CD8-positive, alpha-beta memory T cell (primary cell): ENCODE results near the gene OXNAD1. TPM values are rescaled to one million over a fixed set of nuclear protein-coding genes. Genes with fewer than 3 reads are reported as not detected.
A peak's percentile ranks its signal among the peaks of the same experiment; 100 is the strongest.

ENCODE experiments used
- CTCF ChIA-PET: fragments of 350-600 bp; sonication (Branson Sonifier 250); formaldehyde crosslinking; loops from one replicate; lab custom pipeline; 2021; ENCODE audit warnings: antibody characterized with exemption; lab: Charles Lee
- POLR2A ChIA-PET: fragments of 350-600 bp; sonication (Branson Sonifier 250); formaldehyde crosslinking; loops from one replicate; lab custom pipeline; 2021; ENCODE audit warnings: antibody characterized with exemption; lab: Charles Lee
- DNase-seq, 5 donors: peaks; one replicate each; pipeline versions ENCODE4 v3.0.0 to v3.0.0-alpha.2; 2020 to 2022; ENCODE audit warnings: mixed read lengths in 1 of 5
- H3K27ac ChIP-seq: one replicate; pipeline ENCODE4 v1.7.0; 2013; ENCODE audit warnings: low read depth, mild to moderate bottlenecking, low read length, moderate library complexity
- H3K27me3 ChIP-seq: 2 replicates; pipeline ENCODE4 v1.7.0; 2013; ENCODE audit warnings: low read length, mild to moderate bottlenecking; ENCODE audit not compliant: insufficient read depth, poor library complexity, severe bottlenecking
- H3K36me3 ChIP-seq: 2 replicates; pipeline ENCODE4 v1.7.0; 2013; ENCODE audit warnings: mild to moderate bottlenecking, low read length, moderate library complexity; ENCODE audit not compliant: insufficient read depth
- H3K4me1 ChIP-seq: 2 replicates; pipeline ENCODE4 v1.7.0; 2013; ENCODE audit warnings: mild to moderate bottlenecking, low read length, moderate library complexity; ENCODE audit not compliant: insufficient read depth
- H3K4me3 ChIP-seq: 2 replicates; pipeline ENCODE4 v1.7.0; 2013; ENCODE audit warnings: mild to moderate bottlenecking, low read length
- H3K9me3 ChIP-seq: 2 replicates; pipeline ENCODE4 v1.7.0; 2013; ENCODE audit warnings: mild to moderate bottlenecking, low read length
- H3K27ac Mint-ChIP-seq, 8 donors: one replicate each; pipeline ENCODE4 v1.8.0; 2020 to 2021; ENCODE audit warnings: mixed read lengths in 8 of 8, mild to moderate bottlenecking in 6 of 8, inconsistent platforms in 3 of 8, moderate library complexity in 3 of 8
- H3K27me3 Mint-ChIP-seq, 2 donors: one replicate each; pipeline ENCODE4 v1.8.0; 2020 to 2021; ENCODE audit warnings: mixed read lengths in 2 of 2, mild to moderate bottlenecking in 1 of 2, moderate library complexity in 1 of 2
- H3K36me3 Mint-ChIP-seq, 3 donors: one replicate each; pipeline ENCODE4 v1.8.0; 2020 to 2021; ENCODE audit warnings: mixed read lengths in 3 of 3, inconsistent platforms in 1 of 3, mild to moderate bottlenecking in 1 of 3
- H3K4me1 Mint-ChIP-seq, 3 donors: one replicate each; pipeline ENCODE4 v1.8.0; 2020 to 2021; ENCODE audit warnings: mixed read lengths in 3 of 3, inconsistent platforms in 1 of 3, mild to moderate bottlenecking in 1 of 3
- H3K4me3 Mint-ChIP-seq, 7 donors: one replicate each; pipeline ENCODE4 v1.8.0; 2020 to 2021; ENCODE audit warnings: mixed read lengths in 7 of 7, mild to moderate bottlenecking in 6 of 7, moderate library complexity in 4 of 7, inconsistent platforms in 2 of 7
- H3K9me3 Mint-ChIP-seq, 5 donors: one replicate each; pipeline ENCODE4 v1.8.0; 2020 to 2022; ENCODE audit warnings: mixed read lengths in 5 of 5, mild to moderate bottlenecking in 3 of 5, moderate library complexity in 2 of 5, inconsistent platforms in 1 of 5
- polyA plus RNA-seq: library from polyadenylated mRNA; unstranded; fragments of 300-500 nt; fragmentation: Illumina TruSeq; gene quantifications from one replicate; pipeline ENCODE4 v1.2.3, GENCODE V29; 2021
- total RNA-seq, 2 experiments: library from RNA; stranded (reverse); gene quantifications; one replicate each; pipeline ENCODE4 v1.2.3, GENCODE V29; 2021

OXNAD1 gene
- total and polyA plus RNA-seq, 3 experiments from 2014 or later = 28.6 to 64.2 (median 30.1) TPM

DNA sequence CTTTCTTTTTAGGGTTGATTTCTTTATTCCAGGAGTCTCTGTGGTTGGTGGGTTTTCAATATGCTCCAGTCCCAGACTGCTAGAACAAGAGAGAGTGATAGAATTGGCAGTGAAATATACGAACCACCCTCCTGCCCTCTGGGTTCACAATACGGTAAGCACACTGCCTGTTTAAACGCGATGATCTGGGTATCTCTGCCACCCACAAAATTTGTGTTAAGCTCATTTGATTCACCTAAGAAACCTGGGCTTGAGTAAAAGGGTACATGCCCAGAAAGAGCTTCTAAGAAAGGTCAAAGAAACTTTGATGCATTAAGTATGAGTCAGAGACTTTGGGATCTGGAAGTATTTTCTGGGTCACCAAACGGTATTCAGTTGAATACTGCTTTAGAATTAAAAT lies 29.8 kb downstream of the OXNAD1 start:
- Histone ChIP-seq H3K4me3 (peak overlapping the region; percentile 14), H3K27ac (no peak overlapping the region), H3K4me1 (peaks cover 93% of the 10 kb centered on the region), H3K27me3 (no peaks in the 10 kb centered on the region), H3K9me3 (no peaks in the 10 kb centered on the region), H3K36me3 (peaks cover 29% of the 10 kb centered on the region)
- Mint-ChIP-seq H3K9me3 (peaks cover 0 to 11% (median 8%) of the 10 kb centered on the region in 5 donors), H3K27ac (peak overlapping the region; percentile 57 to 97 (median 76)), H3K27me3 (no peaks in the 10 kb centered on the region), H3K4me1 (peaks cover 82 to 96% (median 95%) of the 10 kb centered on the region in 3 donors), H3K4me3 (peak overlapping the region; percentile 39 to 73 (median 46)), H3K36me3 (peaks cover 35 to 68% (median 53%) of the 10 kb centered on the region in 3 donors)
- POLR2A ChIA-PET = interaction anchor here (0.9 to 1.8 kb wide), 6 partner anchors 8 to 30 kb away, joined by 3 to 4 read pairs (median 4); partner anchors contain the start of gene OXNAD1
- CTCF ChIA-PET = interaction anchor here (0.8 to 9.8 kb wide), 6 partner anchors 10 to 255 kb away, joined by 3 to 286 read pairs (median 4); no protein-coding TSS in a partner anchor
- no peak for DNase-seq

DNA sequence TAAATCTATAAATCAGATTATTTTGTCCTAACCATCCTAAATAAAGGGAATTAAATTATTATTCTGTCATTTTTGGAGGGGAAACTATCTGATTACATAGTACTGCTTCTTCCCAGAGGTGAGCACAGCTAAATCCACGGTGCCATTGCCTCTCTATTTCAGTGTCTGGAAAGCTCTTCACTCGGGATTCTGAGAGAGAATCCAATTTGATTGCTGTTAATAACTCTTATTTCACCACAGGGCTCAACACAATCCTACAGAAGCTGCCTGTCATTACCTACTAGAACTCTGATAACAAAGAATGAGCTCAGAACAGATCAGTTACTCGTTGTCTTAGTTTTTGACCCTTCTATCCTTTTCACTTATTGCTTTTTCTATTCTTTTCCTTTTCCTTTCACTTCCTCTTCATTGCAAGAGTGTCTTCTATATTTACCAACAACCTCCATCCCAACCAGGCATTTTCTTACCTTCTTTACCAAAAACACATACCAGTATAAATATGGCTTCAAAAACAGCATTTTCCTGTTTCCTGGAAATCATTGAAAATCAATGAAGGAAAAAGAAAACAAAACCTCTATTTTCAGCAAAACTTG lies 30.4 kb downstream of the OXNAD1 start:
- ChIA-PET POLR2A (interaction anchor here (0.8 to 1.8 kb wide), 7 partner anchors 9 to 30 kb away, joined by 3 to 4 read pairs (median 3); partner anchors contain the start of gene OXNAD1), CTCF (interaction anchor here (0.7 to 9.8 kb wide), 6 partner anchors 9 to 43 kb away, joined by 3 to 286 read pairs (median 4); no protein-coding TSS in a partner anchor)
- H3K4me3 Mint-ChIP-seq = peak overlapping the region; percentile 2 to 81 (median 40)
- H3K4me1 Mint-ChIP-seq = peaks cover 82 to 96% (median 95%) of the 10 kb centered on the region in 3 donors
- DNase-seq = no peak
- Histone ChIP-seq H3K9me3 (no peaks in the 10 kb centered on the region), H3K36me3 (peaks cover 29% of the 10 kb centered on the region), H3K27me3 (no peaks in the 10 kb centered on the region), H3K27ac (no peak overlapping the region), H3K4me3 (no peak overlapping the region), H3K4me1 (peaks cover 93% of the 10 kb centered on the region)
- peak overlapping the region; percentile 32 to 97 (median 72) for H3K27ac Mint-ChIP-seq
- H3K36me3 Mint-ChIP-seq = peaks cover 35 to 70% (median 53%) of the 10 kb centered on the region in 3 donors
- H3K9me3 Mint-ChIP-seq = peaks cover 0 to 11% (median 8%) of the 10 kb centered on the region in 5 donors
- no peaks in the 10 kb centered on the region for H3K27me3 Mint-ChIP-seq

DNA sequence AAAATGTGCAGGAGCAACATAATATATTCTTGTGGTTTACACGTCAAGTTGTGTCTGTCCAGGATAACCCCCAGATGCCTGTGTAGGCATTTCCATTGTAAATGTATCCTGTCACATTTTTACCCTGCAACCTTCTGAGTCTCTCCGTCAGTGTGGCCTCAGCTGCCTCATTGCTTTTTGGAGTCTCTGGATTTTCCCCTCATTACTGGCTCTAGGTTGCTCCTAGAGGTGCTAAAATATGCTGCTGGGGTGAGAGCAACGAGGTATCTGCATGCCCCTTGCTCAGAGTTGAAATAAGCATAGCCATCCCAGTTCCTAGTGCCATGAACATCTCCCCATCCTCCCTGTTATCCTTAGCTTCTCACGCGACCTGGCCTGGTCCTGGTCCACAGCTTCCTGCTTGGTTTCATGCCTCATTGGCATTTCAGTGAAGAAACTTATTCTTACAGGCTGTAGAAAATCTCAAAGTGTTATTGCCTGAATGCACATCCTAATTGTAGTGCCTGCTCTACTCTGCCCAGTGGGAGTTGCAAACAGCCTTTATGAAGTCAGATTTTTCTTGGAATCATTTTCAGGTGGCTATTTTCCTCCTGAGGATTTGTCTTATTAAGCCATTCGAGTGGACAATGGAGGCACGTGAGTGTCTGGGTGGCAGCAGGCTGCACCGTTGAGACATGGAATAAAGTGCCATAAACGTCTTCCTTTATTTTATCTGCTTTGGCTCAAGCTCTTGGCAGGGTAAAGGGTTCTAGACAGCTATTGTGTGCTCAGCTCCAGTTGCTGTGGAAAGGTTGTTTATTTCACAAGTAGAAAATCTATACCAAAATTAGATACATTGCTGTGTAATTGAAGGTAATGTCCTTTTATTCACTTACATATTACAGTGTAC lies 33.2 kb downstream of the OXNAD1 start:
- Mint-ChIP-seq H3K4me3 (peak overlapping the region in 5 of 7 donors; percentile 30 to 93 (median 54)), H3K36me3 (peaks cover 42 to 75% (median 49%) of the 10 kb centered on the region in 3 donors), H3K27me3 (no peaks in the 10 kb centered on the region), H3K9me3 (peaks cover 0 to 11% (median 8%) of the 10 kb centered on the region in 5 donors), H3K27ac (peak overlapping the region; percentile 74 to 98 (median 89)), H3K4me1 (peaks cover 90 to 99% (median 98%) of the 10 kb centered on the region in 3 donors)
- Histone ChIP-seq H3K27me3 (no peaks in the 10 kb centered on the region), H3K4me3 (peak overlapping the region; percentile 3), H3K9me3 (no peaks in the 10 kb centered on the region), H3K36me3 (peaks cover 35% of the 10 kb centered on the region), H3K27ac (no peak overlapping the region), H3K4me1 (peaks cover 98% of the 10 kb centered on the region)
- ChIA-PET CTCF (interaction anchor here (1.2 to 1.5 kb wide), 3 partner anchors 14 to 22 kb away, joined by 3 to 5 read pairs (median 4); no protein-coding TSS in a partner anchor), POLR2A (interaction anchor here (0.7 kb wide), 1 partner anchor 15 kb away, joined by 3 read pairs; no protein-coding TSS in a partner anchor)
- peak in 1 of 5 donors; percentile 14 for DNase-seq

DNA sequence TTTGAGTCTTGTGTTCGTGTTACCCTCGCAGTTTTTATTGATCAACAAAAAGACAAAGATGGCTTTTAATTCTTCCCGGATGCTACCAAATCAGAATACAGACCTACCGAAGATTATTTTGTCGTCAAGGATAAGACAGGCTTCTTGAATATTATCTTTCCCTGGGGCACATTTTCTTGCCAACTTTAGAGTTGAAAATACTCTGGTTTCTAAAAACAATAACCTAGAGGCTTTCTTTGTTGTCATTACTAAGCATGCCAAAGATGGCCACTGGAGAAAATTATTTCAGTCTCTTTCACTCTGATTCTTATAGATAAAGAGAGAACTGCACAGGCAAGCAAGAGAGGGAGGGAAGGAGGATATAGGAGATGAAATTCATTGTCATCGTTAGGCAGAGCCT lies 33.9 kb downstream of the OXNAD1 start:
- no peaks in the 10 kb centered on the region for H3K27me3 Mint-ChIP-seq
- H3K27ac Mint-ChIP-seq = peak overlapping the region; percentile 74 to 98 (median 89)
- DNase-seq = no peak
- no peaks in the 10 kb centered on the region for H3K27me3 ChIP-seq
- peaks cover 87 to 98% (median 96%) of the 10 kb centered on the region in 3 donors for H3K4me1 Mint-ChIP-seq
- H3K9me3 Mint-ChIP-seq = peaks cover 0 to 4% (median 1%) of the 10 kb centered on the region in 5 donors
- CTCF ChIA-PET = interaction anchor here (1.3 to 1.5 kb wide), 2 partner anchors 18 to 21 kb away, joined by 4 to 5 read pairs; no protein-coding TSS in a partner anchor
- H3K9me3 ChIP-seq = no peaks in the 10 kb centered on the region
- POLR2A ChIA-PET = interaction anchor here (0.7 kb wide), 1 partner anchor 15 kb away, joined by 3 read pairs; no protein-coding TSS in a partner anchor
- peaks cover 98% of the 10 kb centered on the region for H3K4me1 ChIP-seq
- peak overlapping the region; percentile 3 for H3K4me3 ChIP-seq
- H3K27ac ChIP-seq = no peak overlapping the region
- H3K36me3 ChIP-seq = peaks cover 35% of the 10 kb centered on the region
- peaks cover 41 to 71% (median 45%) of the 10 kb centered on the region in 3 donors for H3K36me3 Mint-ChIP-seq
- H3K4me3 Mint-ChIP-seq = peak overlapping the region in 6 of 7 donors; percentile 24 to 93 (median 73)

DNA sequence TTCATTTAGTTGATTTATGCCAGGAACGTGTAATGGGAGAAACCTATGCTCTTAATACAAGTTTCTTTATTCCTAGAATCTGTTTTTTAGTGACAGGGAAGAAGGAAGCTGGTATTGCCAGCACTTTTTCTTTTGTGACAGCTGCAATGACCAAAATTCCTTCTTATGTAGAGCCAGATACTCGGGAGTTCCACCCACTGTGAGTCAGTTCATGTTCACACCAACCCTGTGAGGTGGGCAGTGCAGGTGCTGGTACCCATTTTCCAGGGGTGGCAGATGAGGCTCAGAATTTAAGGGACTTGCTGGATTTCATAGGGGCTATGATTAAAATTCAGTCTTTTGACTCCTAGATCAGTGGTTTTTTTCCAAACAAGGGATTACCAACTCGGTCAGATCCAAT lies 34.7 kb downstream of the OXNAD1 start:
- H3K27me3 ChIP-seq = no peaks in the 10 kb centered on the region
- Mint-ChIP-seq H3K9me3 (peaks cover 0 to 3% (median 0%) of the 10 kb centered on the region in 5 donors), H3K27me3 (no peaks in the 10 kb centered on the region), H3K27ac (peak overlapping the region; percentile 86 to 98 (median 95)), H3K36me3 (peaks cover 46 to 76% (median 47%) of the 10 kb centered on the region in 3 donors), H3K4me1 (peaks cover 90 to 99% (median 98%) of the 10 kb centered on the region in 3 donors), H3K4me3 (peak overlapping the region; percentile 84 to 93 (median 88))
- DNase-seq = no peak
- ChIA-PET POLR2A (interaction anchor here (1.9 to 2.6 kb wide), 5 partner anchors 12 to 38 kb away, joined by 8 to 17 read pairs (median 12); no protein-coding TSS in a partner anchor), CTCF (interaction anchor here (1.9 to 6.8 kb wide), 4 partner anchors 9 to 20 kb away, joined by 8 to 77 read pairs (median 52); no protein-coding TSS in a partner anchor)
- no peak overlapping the region for H3K4me3 ChIP-seq
- no peaks in the 10 kb centered on the region for H3K9me3 ChIP-seq
- H3K4me1 ChIP-seq = peaks cover 98% of the 10 kb centered on the region
- no peak overlapping the region for H3K27ac ChIP-seq
- peaks cover 33% of the 10 kb centered on the region for H3K36me3 ChIP-seq

DNA sequence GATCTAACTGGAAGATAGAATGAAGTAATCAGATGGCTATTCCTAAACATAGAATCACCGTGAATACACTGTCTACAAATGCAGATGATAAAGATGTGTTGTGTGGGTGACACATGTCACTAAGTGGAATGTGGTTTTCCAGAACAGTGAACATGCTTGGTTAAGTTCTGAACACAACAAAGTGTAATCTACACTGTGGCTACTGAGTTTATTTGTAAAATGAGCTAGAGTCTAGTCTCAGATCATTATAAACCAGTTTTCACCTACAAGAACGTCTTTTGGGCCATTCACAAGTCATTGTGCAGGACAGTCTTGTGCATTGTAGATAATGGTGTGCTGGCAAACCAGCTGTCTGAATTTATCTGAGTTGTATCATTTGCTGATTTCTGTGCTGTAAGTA lies 35.3 kb downstream of the OXNAD1 start:
- Histone ChIP-seq H3K9me3 (no peaks in the 10 kb centered on the region), H3K36me3 (peaks cover 35% of the 10 kb centered on the region), H3K27ac (peak overlapping the region; percentile 34), H3K27me3 (no peaks in the 10 kb centered on the region), H3K4me1 (peaks cover 99% of the 10 kb centered on the region), H3K4me3 (peak overlapping the region; percentile 40)
- Mint-ChIP-seq H3K27me3 (no peaks in the 10 kb centered on the region), H3K36me3 (peaks cover 44 to 79% (median 50%) of the 10 kb centered on the region in 3 donors), H3K9me3 (peaks cover 0 to 3% (median 0%) of the 10 kb centered on the region in 5 donors), H3K4me3 (peak overlapping the region; percentile 84 to 93 (median 88)), H3K27ac (peak overlapping the region; percentile 86 to 98 (median 95)), H3K4me1 (peaks cover 91 to 99% (median 98%) of the 10 kb centered on the region in 3 donors)
- DNase-seq = peak in 1 of 5 donors; percentile 52
- POLR2A ChIA-PET = interaction anchor here (0.9 to 2.6 kb wide), 10 partner anchors 12 to 212 kb away, joined by 3 to 17 read pairs (median 8); partner anchors contain the start of genes DPH3 and OXNAD1
- CTCF ChIA-PET = interaction anchor here (0.8 to 6.8 kb wide), 6 partner anchors 10 to 229 kb away, joined by 3 to 77 read pairs (median 28); no protein-coding TSS in a partner anchor
